Stimulated activated CD8-positive, alpha-beta memory T cell treated with anti-CD3 and anti-CD28 coated beads, Interleukin-4, amount 100 ng/mL, for 48 hours (primary cell): ENCODE data around the gene INPP5D.
"Not testable (repeated sequence)": the region's sequence is repeated elsewhere in the genome, so short reads cannot be mapped to it uniquely, and the experiment has no call there.

ENCODE experiments used
- DNase-seq: peaks from one replicate; pipeline ENCODE4 v3.0.0-alpha.2; 2020

Gene INPP5D

GRCh38 chr2:233189025-233189424, 128.9 kb downstream of the INPP5D start:
- DNase-seq = no peak

DNA sequence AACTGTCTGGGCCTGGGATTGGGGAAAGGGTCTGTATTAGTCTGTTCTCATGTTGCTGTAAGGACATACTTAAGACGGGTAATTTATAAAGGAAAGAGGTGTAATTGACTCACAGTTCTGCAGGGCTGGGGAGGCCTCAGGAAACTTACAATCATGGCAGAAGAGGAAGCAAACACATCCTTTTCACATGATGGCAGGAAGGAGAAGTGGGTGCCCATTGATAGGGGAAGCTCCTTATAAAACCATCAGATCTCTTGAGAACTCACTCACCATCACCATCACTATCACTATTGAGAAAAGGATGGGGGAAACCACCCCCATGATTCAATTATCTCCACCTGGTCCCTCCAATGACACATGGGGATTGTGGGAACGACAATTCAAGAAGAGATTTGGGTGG, 130.9 kb downstream of the INPP5D start:
- not testable (repeated sequence) for DNase-seq

GRCh38 chr2:233193738-233194137, 133.6 kb downstream of the INPP5D start:
- DNase-seq = no peak

GRCh38 chr2:233195027-233195426, 134.9 kb downstream of the INPP5D start:
- DNase-seq = no peak

GRCh38 chr2:233197022-233197421, 136.9 kb downstream of the INPP5D start:
- no peak for DNase-seq

DNA sequence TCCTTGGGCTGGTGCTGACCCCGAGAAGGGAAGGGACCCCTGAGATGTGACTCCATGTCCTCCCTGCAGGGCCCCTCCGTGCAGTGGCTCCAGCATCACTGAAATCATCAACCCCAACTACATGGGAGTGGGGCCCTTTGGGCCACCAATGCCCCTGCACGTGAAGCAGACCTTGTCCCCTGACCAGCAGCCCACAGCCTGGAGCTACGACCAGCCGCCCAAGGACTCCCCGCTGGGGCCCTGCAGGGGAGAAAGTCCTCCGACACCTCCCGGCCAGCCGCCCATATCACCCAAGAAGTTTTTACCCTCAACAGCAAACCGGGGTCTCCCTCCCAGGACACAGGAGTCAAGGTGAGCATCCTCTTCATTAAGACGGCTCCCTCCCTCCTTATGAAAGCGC, 137.9 kb downstream of the INPP5D start:
- DNase-seq = no peak

- no peak for DNase-seq
These were observed 139.7 kb downstream of the INPP5D start for GRCh38 chr2:233199870-233200269.

GRCh38 chr2:233200790-233201189, 140.6 kb downstream of the INPP5D start:
- not testable (repeated sequence) for DNase-seq

DNA sequence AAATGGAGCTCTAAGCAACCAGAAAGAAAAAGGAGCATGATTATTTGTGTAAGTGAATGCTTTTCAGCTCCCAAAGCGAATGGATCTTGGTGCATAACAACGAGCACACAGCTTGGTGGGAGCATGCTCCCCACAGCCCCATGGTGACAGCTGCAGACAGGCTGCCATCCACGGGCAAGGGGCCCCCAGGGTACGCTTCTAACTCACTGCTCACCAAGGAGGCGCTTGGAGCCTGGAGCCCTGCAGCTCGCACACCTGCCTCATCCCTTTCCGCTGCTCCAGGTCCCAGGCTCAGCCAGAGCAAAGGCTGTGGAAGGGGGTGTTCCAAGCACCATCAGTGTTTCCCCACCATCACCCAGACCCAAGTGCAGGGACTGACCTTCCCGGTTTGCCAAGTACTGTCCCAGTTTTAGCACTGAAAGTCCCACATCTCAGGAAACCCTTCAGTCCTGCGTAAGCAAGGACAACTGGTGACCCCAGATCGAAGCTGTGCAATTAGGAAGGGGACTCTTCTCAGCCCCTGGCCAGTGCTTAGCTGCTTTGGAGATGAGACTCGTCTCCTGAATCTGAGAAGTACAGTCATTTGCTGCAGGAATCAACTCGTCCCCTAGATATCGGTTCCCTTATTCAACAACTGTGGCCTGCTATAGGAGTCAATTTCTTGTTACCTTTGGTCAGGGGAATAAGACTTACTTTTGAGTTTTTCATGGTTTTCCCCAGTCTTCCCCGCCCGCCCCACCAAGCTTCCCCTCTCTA, 141.3 kb downstream of the INPP5D start:
- DNase-seq = no peak

GRCh38 chr2:233202531-233202944, 142.4 kb downstream of the INPP5D start:
- no peak for DNase-seq

DNA sequence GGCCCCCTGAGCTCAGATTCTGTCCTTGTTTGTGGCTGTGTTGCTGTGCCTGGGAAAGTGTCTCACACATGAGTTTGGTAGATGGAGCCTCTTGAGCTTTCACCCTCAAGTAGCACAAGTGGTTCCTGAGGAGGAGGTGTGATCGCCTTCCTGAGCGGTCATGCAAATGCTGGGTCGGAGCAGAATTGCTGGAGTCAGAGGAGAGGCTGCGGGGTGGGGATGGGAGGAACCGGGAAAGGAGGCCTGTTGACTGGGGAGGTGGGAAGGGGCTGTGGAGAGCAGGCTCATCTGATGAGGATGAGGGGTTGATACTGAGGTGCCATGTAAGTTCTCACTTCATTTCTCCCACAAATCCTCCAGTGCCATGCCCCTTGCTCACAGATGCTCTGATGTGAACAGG, 142.9 kb downstream of the INPP5D start:
- DNase-seq = no peak

DNA sequence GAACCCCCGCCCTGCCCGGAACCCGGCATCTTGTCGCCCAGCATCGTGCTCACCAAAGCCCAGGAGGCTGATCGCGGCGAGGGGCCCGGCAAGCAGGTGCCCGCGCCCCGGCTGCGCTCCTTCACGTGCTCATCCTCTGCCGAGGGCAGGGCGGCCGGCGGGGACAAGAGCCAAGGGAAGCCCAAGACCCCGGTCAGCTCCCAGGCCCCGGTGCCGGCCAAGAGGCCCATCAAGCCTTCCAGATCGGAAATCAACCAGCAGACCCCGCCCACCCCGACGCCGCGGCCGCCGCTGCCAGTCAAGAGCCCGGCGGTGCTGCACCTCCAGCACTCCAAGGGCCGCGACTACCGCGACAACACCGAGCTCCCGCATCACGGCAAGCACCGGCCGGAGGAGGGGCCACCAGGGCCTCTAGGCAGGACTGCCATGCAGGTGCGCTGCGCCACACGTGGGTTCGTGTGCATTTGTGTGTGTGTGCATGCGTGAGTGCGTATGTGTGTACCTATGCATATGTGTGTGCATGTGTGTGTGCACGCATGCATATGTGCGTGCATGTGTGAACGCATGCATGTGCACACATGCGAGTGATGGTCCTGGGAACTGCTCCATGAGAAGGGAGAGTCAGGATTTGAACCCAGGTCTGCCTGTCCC, 144.3 kb downstream of the INPP5D start:
- no peak for DNase-seq

- DNase-seq = no peak
These were observed 148.4 kb downstream of the INPP5D start for GRCh38 chr2:233208382-233209116.

- DNase-seq = no peak
These were observed 149.0 kb downstream of the INPP5D start for GRCh38 chr2:233209117-233209532.

DNA sequence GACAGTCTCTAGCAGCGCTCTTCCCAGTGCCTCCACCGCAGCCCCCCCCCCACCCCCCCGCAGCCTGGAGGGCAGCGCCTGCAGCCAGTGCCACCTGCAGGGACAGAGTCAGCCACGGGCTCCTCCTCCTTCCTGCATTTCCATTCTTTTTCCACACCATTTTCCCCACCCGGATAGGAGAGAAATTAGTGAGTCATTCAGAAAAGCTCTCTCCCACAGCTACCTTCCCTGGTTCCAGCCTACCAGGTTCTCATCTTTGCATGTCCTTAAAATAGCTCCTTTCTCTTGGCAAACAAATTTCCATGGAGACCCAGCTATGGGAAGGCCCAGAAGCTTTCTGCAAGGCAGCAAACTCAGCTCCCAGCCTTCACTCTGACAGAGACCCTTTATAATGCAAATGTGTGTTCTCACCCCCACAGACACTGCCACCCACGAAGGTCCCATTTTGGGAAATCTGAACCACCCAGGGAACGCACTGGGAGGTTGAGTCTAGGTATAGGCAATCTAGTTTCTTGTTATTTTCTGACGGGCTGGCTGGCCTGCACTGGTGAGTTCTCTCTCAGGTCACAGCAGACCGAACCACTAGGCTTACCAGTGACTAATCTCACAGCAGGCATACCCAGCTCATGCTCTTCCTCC, 149.5 kb downstream of the INPP5D start:
- no peak for DNase-seq

DNA sequence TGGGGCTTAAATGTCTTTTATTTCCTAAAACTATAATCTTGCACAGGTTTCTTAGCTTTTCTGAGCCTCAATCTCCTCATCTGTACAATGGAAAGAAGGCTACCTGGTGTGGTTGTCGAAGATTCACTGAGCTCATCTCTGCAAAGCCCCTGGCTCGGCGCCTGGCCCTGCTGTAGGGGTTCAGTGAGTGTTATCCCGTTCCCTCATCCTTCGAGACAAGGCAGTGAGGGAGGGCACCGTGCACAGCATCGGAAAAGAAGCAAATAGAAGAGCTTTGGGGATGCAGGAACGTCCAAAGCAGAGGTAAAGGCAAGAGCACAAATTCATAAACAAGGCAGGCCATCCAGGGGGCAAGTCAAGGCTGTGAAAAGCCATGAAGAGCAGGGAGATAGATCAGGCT, 150.1 kb downstream of the INPP5D start:
- DNase-seq = no peak

DNA sequence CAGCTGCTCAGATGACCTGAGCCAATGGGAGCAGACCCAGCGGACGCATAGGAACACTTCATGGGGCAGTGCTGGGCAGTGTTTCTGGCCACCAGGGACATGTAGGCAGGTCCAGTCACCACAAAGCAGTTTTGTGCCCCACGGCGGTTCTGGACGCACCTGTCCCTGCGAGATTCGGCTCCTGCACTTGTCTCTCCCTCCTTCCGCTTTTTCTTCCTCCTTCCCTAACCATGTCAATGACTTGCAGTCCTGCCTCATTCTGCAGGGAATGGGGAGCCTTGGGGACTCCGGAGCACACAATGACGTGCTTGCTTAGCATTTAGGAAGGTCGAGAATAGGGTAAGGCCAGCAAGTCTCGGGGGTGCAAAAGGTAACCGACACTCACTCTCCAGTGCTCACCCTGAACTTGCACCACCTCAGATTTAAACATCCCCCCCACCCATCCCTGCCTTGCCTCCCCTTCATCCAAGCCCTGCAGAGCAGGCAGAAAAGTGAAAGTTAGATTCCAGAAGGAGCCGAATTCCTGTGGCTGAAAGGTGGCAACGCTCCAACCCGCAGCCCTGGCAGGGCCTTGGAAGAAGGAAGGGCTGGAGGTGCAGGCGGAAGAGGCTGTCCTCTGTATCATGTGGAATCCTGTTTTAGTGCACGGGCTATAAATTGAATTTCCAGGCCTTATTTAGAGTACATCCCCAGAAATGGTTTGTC, 150.9 kb downstream of the INPP5D start:
- no peak for DNase-seq

- no peak for DNase-seq
These were observed 151.4 kb downstream of the INPP5D start for GRCh38 chr2:233211548-233211895.

DNA sequence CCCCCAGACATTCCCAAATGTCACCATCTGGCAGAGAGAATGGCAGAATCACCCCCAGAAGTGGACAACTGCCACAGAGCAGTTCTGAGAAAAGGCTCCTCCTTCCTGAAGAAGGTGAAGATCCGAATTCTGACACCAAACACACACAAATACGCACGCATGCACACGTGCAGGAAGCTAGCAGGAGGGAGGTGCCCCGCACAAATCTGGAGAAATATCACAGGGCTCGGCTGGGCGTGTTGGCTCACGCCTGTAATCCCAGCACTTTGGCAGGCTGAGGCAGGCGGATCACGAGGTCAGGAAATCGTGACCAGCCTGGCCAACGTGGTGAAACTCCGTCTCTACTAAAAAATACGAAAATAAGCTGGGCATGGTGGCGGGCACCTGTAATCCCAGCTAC, 152.9 kb downstream of the INPP5D start:
- no peak for DNase-seq

- DNase-seq = no peak
These were observed 153.8 kb downstream of the INPP5D start for GRCh38 chr2:233213975-233214374.

DNA sequence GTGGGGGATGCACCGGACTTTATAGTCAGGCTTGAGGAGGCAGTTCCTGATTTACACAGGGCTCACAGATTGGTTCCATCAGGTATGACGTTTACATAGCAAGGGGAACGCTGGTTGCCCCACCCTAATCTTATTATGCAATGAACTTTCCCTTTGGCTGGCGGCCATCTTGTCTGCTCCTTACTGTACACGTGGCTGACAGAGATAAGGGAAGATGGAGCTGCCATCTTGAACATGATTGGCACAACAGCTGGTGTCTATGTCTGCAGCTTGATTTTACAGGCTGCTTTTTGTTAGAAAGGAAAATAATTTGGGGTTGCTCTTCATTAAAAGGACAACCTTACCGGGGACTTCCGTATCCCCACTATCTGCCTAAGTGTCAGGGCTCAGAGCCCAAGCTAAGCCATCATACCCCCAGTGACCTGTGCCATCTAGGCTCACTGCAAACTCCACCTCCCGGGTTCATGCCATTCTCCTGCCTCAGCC, 157.8 kb downstream of the INPP5D start:
- no peak for DNase-seq

DNA sequence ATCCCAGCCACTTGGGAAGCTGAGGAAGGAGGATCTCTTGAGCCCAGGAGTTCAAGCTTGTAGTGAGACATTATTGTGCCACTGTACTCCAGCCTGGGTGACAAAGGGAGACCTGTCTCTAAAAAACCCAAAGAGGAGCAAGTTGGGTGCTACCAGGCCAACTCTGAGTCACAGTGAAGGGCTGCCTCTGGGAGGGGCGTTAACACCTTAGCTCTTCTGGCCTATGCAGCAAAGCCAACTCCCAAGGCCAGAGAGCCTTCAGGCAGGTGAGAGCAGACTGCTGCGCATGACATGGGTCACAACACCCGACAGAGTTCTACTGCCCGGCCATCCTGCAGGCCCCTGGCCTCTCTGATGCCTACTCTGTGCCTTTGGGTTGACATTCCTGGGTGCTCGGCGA, 158.7 kb downstream of the INPP5D start:
- DNase-seq = no peak

DNA sequence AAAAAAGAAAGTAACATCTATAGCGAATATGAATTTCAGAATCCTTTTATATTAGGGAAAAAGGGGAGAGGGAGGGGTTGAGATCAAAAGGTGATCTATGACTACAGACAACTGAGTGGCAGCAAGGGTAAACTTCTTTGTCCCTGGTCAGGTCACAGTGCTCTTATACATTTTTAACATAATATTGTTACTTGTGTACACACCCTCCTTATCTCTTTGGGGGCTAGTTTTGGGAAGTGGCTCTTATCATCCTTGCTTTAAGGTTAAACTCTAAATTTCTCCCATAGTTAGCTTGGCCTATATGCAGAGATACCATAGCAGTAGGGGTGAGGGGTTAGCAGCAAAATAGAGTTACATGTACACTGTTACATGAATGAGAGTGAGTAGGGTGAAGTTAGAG, 159.7 kb downstream of the INPP5D start:
- DNase-seq = no peak
